GM19467 (cell line): ENCODE data around the gene PCDHA1.
A peak's percentile ranks its signal among the peaks of the same experiment; 100 is the strongest.

Experiments used
- ATAC-seq: cut with Tn5 transposase; IDR thresholded peaks from one replicate; pipeline ENCODE4 v1.9.1; 2021; ENCODE audit warnings: mild to moderate bottlenecking, moderate library complexity; ENCODE audit not compliant: unreplicated experiment

The PCDHA1 gene

GRCh38 chr5:141040093-141040770 lies 254.3 kb downstream of the PCDHA1 start:
- ATAC-seq: no peak

- ATAC-seq: peak; percentile 58
These were observed 255.0 kb downstream of the PCDHA1 start for GRCh38 chr5:141040771-141041426.

- no peak for ATAC-seq
These were observed 255.5 kb downstream of the PCDHA1 start for GRCh38 chr5:141041427-141041785.

GRCh38 chr5:141042555-141042954 lies 256.6 kb downstream of the PCDHA1 start:
- no peak for ATAC-seq

- no peak for ATAC-seq
These were observed 264.9 kb downstream of the PCDHA1 start, which contains the start of gene PCDHB1 for GRCh38 chr5:141050622-141051520. TSS of gene PCDHB1 (plus strand) at chr5:141051374. CDS start at chr5:141051471, 97 bp downstream.

GRCh38 chr5:141051521-141051866 lies 265.6 kb downstream of the PCDHA1 start:
- ATAC-seq: no peak
